ENCODE measurements around the gene QPCT. TPM values are rescaled to one million over a fixed set of nuclear protein-coding genes. Genes with fewer than 3 reads are reported as not detected.

The QPCT gene
- total RNA-seq, 1 experiment from 2014 or later = 13.6 TPM

DNA sequence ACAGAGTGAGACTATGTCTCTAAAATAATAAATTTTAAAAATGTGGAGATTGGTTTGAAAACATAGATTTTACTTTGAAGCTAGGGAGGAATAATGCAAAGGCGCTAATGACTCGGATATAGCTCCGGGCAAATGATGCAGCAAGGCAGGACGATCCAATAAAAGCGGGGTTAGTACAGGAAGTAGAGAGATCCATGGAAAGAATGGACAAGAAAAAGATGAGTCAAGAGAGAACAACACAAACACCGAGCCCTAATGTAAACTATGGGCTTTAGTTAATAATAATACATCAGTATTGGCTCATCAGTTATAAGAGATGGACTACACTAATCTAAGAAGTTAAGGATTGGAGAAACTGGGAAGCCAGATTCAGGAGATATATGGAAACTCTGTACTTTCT lies 74.5 kb downstream of the QPCT start:
- ChIA-PET POLR2A (no interaction called here), CTCF (interaction anchor here (1.8 to 3.0 kb wide), 2 partner anchors 23 to 458 kb away, joined by 6 to 12 read pairs; no protein-coding TSS in a partner anchor)
- DNase-seq (ENCODE audit: low spot score) (no peak), ATAC-seq (no peak)
- Mint-ChIP-seq H3K4me3 (no peak overlapping the region), H3K27ac (no peak overlapping the region), H3K4me1 (peaks cover 13% of the 10 kb centered on the region), H3K27me3 (ENCODE audit: low read depth) (no peaks in the 10 kb centered on the region; the same call in 1 of the 2 replicates), H3K9me3 (no peaks in the 10 kb centered on the region), H3K36me3 (no peaks in the 10 kb centered on the region)
- TF ChIP-seq FOXP1 (CRISPR knock-in tag; IDR thresholded peaks at IDR 0.05; ENCODE audit: borderline replicate concordance) (no peak), SOX15 (CRISPR knock-in tag; IDR thresholded peaks at IDR 0.05) (no peak), CREM (CRISPR knock-in tag; IDR thresholded peaks at IDR 0.05) (no peak), GABPB1 (CRISPR knock-in tag; IDR thresholded peaks at IDR 0.05) (no peak), NR1H2 (CRISPR knock-in tag; IDR thresholded peaks at IDR 0.05) (no peak), ESRRA (CRISPR knock-in tag; IDR thresholded peaks at IDR 0.05; ENCODE audit: borderline replicate concordance) (no peak), SMAD3 (CRISPR knock-in tag; IDR thresholded peaks at IDR 0.05; ENCODE audit: borderline replicate concordance) (no peak), ZNF396 (CRISPR knock-in tag; IDR thresholded peaks at IDR 0.05; ENCODE audit: borderline replicate concordance) (no peak), JUN (CRISPR knock-in tag; IDR thresholded peaks at IDR 0.05) (no peak), ZNF232 (CRISPR knock-in tag; IDR thresholded peaks at IDR 0.05) (no peak), GRHL2 (CRISPR knock-in tag; IDR thresholded peaks at IDR 0.05; ENCODE audit: insufficient replicate concordance, severe bottlenecking) (no peak), GTF2I (CRISPR knock-in tag; conservative IDR thresholded peaks at IDR 0.05) (no peak)
- TF ChIP-seq, protein P1, sequence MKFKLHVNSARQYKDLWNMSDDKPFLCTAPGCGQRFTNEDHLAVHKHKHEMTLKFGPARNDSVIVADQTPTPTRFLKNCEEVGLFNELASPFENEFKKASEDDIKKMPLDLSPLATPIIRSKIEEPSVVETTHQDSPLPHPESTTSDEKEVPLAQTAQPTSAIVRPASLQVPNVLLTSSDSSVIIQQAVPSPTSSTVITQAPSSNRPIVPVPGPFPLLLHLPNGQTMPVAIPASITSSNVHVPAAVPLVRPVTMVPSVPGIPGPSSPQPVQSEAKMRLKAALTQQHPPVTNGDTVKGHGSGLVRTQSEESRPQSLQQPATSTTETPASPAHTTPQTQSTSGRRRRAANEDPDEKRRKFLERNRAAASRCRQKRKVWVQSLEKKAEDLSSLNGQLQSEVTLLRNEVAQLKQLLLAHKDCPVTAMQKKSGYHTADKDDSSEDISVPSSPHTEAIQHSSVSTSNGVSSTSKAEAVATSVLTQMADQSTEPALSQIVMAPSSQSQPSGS (CRISPR knock-in tag; IDR thresholded peaks at IDR 0.05; ENCODE audit: borderline replicate concordance, low read depth) = no peak
- TF ChIP-seq, protein P2, sequence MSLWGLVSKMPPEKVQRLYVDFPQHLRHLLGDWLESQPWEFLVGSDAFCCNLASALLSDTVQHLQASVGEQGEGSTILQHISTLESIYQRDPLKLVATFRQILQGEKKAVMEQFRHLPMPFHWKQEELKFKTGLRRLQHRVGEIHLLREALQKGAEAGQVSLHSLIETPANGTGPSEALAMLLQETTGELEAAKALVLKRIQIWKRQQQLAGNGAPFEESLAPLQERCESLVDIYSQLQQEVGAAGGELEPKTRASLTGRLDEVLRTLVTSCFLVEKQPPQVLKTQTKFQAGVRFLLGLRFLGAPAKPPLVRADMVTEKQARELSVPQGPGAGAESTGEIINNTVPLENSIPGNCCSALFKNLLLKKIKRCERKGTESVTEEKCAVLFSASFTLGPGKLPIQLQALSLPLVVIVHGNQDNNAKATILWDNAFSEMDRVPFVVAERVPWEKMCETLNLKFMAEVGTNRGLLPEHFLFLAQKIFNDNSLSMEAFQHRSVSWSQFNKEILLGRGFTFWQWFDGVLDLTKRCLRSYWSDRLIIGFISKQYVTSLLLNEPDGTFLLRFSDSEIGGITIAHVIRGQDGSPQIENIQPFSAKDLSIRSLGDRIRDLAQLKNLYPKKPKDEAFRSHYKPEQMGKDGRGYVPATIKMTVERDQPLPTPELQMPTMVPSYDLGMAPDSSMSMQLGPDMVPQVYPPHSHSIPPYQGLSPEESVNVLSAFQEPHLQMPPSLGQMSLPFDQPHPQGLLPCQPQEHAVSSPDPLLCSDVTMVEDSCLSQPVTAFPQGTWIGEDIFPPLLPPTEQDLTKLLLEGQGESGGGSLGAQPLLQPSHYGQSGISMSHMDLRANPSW (CRISPR knock-in tag; conservative IDR thresholded peaks at IDR 0.05; ENCODE audit: low read depth) = no peak
- TF ChIP-seq, protein P3, sequence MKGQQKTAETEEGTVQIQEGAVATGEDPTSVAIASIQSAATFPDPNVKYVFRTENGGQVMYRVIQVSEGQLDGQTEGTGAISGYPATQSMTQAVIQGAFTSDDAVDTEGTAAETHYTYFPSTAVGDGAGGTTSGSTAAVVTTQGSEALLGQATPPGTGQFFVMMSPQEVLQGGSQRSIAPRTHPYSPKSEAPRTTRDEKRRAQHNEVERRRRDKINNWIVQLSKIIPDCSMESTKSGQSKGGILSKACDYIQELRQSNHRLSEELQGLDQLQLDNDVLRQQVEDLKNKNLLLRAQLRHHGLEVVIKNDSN (CRISPR knock-in tag; IDR thresholded peaks at IDR 0.05) = no peak
- TF ChIP-seq, protein P4, sequence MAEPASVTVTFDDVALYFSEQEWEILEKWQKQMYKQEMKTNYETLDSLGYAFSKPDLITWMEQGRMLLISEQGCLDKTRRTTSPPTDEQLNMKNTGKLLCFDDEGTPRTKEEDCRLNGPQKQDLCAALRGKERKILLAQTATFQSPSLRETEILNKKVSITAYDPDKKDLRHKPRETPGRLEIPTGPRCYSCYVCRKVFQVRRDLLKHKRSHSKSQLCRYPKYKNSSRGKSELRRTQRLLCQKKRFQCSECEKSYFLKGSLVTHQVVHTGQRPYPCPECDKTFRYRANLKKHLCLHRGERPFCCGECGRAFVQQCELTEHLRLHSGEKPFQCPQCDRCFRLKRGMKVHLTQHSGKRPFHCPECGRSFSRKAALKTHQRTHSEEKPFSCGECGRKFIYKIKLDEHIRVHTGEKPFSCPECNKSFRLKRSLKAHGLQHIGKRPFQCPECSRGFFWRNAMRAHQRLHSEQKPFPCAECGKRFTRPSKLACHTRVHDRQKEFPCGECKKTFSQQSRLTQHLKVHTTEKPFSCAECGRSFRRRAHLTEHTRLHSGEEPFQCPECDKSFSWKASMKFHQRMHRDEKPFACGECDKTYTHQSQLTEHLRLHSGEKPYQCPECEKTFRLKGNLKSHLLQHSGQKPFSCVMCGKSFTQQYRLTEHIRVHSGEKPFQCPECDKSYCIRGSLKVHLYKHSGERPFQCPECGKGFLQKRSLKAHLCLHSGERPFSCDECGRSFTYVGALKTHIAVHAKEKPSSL (CRISPR knock-in tag; conservative IDR thresholded peaks at IDR 0.05) = no peak
- TF ChIP-seq, protein P5, sequence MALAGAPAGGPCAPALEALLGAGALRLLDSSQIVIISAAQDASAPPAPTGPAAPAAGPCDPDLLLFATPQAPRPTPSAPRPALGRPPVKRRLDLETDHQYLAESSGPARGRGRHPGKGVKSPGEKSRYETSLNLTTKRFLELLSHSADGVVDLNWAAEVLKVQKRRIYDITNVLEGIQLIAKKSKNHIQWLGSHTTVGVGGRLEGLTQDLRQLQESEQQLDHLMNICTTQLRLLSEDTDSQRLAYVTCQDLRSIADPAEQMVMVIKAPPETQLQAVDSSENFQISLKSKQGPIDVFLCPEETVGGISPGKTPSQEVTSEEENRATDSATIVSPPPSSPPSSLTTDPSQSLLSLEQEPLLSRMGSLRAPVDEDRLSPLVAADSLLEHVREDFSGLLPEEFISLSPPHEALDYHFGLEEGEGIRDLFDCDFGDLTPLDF (CRISPR knock-in tag; IDR thresholded peaks at IDR 0.05) = no peak
- TF ChIP-seq, protein P6, sequence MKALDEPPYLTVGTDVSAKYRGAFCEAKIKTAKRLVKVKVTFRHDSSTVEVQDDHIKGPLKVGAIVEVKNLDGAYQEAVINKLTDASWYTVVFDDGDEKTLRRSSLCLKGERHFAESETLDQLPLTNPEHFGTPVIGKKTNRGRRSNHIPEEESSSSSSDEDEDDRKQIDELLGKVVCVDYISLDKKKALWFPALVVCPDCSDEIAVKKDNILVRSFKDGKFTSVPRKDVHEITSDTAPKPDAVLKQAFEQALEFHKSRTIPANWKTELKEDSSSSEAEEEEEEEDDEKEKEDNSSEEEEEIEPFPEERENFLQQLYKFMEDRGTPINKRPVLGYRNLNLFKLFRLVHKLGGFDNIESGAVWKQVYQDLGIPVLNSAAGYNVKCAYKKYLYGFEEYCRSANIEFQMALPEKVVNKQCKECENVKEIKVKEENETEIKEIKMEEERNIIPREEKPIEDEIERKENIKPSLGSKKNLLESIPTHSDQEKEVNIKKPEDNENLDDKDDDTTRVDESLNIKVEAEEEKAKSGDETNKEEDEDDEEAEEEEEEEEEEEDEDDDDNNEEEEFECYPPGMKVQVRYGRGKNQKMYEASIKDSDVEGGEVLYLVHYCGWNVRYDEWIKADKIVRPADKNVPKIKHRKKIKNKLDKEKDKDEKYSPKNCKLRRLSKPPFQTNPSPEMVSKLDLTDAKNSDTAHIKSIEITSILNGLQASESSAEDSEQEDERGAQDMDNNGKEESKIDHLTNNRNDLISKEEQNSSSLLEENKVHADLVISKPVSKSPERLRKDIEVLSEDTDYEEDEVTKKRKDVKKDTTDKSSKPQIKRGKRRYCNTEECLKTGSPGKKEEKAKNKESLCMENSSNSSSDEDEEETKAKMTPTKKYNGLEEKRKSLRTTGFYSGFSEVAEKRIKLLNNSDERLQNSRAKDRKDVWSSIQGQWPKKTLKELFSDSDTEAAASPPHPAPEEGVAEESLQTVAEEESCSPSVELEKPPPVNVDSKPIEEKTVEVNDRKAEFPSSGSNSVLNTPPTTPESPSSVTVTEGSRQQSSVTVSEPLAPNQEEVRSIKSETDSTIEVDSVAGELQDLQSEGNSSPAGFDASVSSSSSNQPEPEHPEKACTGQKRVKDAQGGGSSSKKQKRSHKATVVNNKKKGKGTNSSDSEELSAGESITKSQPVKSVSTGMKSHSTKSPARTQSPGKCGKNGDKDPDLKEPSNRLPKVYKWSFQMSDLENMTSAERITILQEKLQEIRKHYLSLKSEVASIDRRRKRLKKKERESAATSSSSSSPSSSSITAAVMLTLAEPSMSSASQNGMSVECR (CRISPR knock-in tag; IDR thresholded peaks at IDR 0.05; ENCODE audit: borderline replicate concordance) = no peak
- TF ChIP-seq, protein P7, sequence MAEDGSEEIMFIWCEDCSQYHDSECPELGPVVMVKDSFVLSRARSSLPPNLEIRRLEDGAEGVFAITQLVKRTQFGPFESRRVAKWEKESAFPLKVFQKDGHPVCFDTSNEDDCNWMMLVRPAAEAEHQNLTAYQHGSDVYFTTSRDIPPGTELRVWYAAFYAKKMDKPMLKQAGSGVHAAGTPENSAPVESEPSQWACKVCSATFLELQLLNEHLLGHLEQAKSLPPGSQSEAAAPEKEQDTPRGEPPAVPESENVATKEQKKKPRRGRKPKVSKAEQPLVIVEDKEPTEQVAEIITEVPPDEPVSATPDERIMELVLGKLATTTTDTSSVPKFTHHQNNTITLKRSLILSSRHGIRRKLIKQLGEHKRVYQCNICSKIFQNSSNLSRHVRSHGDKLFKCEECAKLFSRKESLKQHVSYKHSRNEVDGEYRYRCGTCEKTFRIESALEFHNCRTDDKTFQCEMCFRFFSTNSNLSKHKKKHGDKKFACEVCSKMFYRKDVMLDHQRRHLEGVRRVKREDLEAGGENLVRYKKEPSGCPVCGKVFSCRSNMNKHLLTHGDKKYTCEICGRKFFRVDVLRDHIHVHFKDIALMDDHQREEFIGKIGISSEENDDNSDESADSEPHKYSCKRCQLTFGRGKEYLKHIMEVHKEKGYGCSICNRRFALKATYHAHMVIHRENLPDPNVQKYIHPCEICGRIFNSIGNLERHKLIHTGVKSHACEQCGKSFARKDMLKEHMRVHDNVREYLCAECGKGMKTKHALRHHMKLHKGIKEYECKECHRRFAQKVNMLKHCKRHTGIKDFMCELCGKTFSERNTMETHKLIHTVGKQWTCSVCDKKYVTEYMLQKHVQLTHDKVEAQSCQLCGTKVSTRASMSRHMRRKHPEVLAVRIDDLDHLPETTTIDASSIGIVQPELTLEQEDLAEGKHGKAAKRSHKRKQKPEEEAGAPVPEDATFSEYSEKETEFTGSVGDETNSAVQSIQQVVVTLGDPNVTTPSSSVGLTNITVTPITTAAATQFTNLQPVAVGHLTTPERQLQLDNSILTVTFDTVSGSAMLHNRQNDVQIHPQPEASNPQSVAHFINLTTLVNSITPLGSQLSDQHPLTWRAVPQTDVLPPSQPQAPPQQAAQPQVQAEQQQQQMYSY (CRISPR knock-in tag; IDR thresholded peaks at IDR 0.05) = no peak
- TF ChIP-seq, protein P8, sequence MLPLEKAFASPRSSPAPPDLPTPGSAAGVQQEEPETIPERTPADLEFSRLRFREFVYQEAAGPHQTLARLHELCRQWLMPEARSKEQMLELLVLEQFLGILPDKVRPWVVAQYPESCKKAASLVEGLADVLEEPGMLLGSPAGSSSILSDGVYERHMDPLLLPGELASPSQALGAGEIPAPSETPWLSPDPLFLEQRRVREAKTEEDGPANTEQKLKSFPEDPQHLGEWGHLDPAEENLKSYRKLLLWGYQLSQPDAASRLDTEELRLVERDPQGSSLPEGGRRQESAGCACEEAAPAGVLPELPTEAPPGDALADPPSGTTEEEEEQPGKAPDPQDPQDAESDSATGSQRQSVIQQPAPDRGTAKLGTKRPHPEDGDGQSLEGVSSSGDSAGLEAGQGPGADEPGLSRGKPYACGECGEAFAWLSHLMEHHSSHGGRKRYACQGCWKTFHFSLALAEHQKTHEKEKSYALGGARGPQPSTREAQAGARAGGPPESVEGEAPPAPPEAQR (CRISPR knock-in tag; IDR thresholded peaks at IDR 0.05) = no peak
